Astrocyte of the spinal cord (primary cell): ENCODE results near the gene ARRDC5.
"Not testable (repeated sequence)": the region's sequence is repeated elsewhere in the genome, so short reads cannot be mapped to it uniquely, and the experiment has no call there.

Experiments
- DNase-seq: peaks from one replicate; pipeline ENCODE4 v3.0.0; 2011; ENCODE audit warnings: low read depth, low spot score
- H3K4me3 ChIP-seq: 2 replicates; pipeline ENCODE4 v1.5.1; 2011; ENCODE audit warnings: low read depth, mild to moderate bottlenecking, low read length, moderate library complexity
- in situ Hi-C: cut with HindIII; loops from 2 replicates; pipeline ENCODE4 v1.10.0; 2017; ENCODE audit warnings: low sequenced_read_pairs
- TF ChIP-seq, protein P1 (sequence below): IDR thresholded peaks from 2 replicates; pipeline ENCODE4 v1.5.1; 2012; ENCODE audit warnings: low read depth, mild to moderate bottlenecking, low read length, inconsistent platforms

ARRDC5 gene

GRCh38 chr19:4904481-4904880 lies 1.8 kb upstream of the ARRDC5 start:
- DNase-seq, result no peak
- no peak overlapping the region for H3K4me3 ChIP-seq
- in situ Hi-C loops, result no loop called here
- TF ChIP-seq, protein P1, sequence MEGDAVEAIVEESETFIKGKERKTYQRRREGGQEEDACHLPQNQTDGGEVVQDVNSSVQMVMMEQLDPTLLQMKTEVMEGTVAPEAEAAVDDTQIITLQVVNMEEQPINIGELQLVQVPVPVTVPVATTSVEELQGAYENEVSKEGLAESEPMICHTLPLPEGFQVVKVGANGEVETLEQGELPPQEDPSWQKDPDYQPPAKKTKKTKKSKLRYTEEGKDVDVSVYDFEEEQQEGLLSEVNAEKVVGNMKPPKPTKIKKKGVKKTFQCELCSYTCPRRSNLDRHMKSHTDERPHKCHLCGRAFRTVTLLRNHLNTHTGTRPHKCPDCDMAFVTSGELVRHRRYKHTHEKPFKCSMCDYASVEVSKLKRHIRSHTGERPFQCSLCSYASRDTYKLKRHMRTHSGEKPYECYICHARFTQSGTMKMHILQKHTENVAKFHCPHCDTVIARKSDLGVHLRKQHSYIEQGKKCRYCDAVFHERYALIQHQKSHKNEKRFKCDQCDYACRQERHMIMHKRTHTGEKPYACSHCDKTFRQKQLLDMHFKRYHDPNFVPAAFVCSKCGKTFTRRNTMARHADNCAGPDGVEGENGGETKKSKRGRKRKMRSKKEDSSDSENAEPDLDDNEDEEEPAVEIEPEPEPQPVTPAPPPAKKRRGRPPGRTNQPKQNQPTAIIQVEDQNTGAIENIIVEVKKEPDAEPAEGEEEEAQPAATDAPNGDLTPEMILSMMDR, result no peak

DNA sequence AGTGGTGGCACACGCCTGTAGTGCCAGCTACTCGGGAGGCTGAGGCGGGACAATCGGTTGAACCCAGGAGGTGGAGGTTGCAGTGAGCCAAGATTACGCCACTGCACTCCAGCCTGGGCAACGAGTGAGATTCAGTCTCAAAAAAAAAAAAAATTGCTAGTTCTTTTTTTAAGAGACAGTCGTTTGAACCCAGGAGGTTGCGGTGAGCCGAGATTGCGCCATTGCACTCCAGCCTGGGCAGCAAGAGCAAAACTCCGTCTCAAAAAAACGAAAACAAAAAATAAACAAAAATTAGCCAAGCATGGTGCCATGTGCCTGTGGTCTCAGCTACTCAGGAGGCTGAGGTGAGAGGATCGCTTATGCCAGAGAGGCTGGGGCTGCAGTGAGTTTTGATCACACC lies 1.8 kb downstream of the ARRDC5 start:
- H3K4me3 ChIP-seq, DNase-seq, in situ Hi-C loops: not testable (repeated sequence)

DNA sequence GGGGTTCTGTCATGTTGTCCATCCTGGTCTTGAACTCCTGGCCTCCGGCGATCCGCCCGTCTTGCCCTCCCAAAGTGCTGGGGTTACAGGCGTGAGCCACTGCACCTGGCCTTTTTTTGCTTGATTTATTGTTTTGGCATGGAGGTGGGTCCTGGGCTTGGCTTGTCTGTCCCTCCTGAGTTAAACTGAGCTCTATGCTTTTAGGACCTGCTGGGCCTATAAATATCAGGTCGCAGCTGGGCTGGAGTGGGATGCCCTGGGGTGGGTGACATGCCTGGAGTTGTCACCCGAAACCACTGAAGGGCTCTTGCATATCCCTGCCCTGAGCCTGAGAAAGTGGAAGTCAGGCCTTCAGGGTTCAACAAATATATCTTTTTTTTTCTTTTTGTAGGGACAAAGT lies 5.5 kb downstream of the ARRDC5 start:
- H3K4me3 ChIP-seq, result no peak overlapping the region
- in situ Hi-C loops, result no loop called here
- TF ChIP-seq, protein P1, result no peak

DNA sequence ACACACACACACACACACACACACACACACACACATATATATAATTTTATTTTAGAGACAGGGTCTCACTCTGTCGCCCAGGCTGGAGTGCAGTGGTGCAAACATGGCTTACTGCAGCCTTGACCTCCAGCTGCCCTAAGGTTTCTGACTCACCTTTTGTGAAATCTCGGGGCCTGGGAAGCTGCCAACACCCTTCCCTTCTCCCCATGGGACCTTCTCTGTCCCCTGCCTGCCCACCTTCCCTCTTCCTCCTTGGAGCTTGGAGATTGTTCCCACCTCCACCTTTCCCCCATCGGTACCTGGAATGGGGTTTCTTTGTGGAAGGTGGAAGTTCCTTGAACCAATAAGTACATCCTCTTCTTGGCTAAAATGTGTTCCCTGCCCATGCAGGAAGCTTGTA lies 6.3 kb downstream of the ARRDC5 start:
- DNase-seq, result no peak
- no peak overlapping the region for H3K4me3 ChIP-seq
- in situ Hi-C loops, result no loop called here
- TF ChIP-seq, protein P1, result no peak

More for the DNA sequence above, 5.5 kb downstream of the ARRDC5 start:
- DNase-seq, result no peak

DNA sequence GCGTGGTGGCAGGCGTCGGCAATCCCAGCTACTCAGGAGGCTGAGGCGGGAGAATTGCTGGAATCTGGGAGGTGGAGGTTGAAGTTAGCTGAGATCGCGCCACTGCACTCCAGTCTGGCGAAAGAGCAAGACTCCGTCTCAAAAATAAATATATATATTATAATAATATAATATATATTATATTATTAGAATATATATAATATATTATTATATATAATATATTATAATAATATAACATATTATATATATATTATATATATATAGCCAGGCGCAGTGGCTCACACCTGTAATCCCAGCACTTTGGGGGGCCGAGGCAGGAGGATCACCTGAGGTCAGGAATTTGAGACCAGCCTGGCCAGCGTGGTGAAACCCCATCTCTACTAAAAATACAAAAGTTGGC lies 9.7 kb downstream of the ARRDC5 start:
- H3K4me3 ChIP-seq, in situ Hi-C loops, DNase-seq: not testable (repeated sequence)

GRCh38 chr19:4891066-4891465 lies 11.6 kb downstream of the ARRDC5 start:
- TF ChIP-seq, protein P1, result no peak
- DNase-seq, result no peak
- in situ Hi-C loops, result no loop called here
- no peak overlapping the region for H3K4me3 ChIP-seq

- DNase-seq, result peak; percentile 37
- no peak overlapping the region for H3K4me3 ChIP-seq
- in situ Hi-C loops, result no loop called here
- TF ChIP-seq, protein P1, result no peak
These were observed 13.5 kb downstream of the ARRDC5 start for GRCh38 chr19:4889034-4889815.

DNA sequence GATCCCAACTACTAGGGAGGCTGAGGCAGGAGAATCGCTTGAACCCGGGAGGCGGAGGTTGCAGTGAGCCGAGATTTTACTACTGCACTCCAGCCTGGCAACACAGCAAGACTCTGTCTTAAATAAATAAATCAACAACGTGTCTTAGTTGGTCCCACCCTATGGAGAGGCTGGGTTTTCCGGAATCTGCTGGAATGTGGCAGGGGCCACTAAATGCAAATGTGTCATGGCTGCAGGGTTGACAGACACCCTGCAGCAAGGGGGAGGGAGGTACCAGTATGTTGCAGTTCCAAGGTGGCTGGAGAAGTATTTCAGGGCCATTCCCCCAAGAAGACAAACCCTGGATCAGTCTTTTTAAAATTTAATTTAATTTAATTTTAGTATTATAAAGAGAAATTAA lies 14.9 kb downstream of the ARRDC5 start:
- H3K4me3 ChIP-seq, in situ Hi-C loops, DNase-seq: not testable (repeated sequence)

DNA sequence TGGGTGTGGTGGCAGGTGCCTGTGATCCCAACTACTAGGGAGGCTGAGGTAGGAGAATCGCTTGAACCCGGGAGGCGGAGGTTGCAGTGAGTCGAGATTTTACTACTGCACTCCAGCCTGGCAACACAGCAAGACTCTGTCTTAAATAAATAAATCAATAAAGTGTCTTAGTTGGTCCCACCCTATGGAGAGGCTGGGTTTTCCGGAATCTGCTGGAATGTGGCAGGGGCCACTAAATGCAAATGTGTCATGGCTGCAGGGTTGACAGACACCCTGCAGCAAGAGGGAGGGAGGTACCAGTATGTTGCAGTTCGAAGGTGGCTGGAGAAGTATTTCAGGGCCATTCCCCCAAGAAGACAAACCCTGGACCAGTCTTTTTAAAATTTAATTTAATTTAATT lies 17.7 kb downstream of the ARRDC5 start:
- in situ Hi-C loops, DNase-seq, H3K4me3 ChIP-seq: not testable (repeated sequence)

GRCh38 chr19:4882874-4883273 lies 19.8 kb downstream of the ARRDC5 start:
- H3K4me3 ChIP-seq, in situ Hi-C loops: not testable (repeated sequence)

More at GRCh38 chr19:4882874-4883273, 19.8 kb downstream of the ARRDC5 start:
- not testable (repeated sequence) for DNase-seq
